Occipital lobe (tissue), 2 donors: ENCODE measurements around the gene KCNJ1. TPM values are rescaled to one million over a fixed set of nuclear protein-coding genes. Genes with fewer than 3 reads are reported as not detected.

Experiments used
- DNase-seq: peaks from one replicate; lab custom pipeline; 2025; lab: John Stamatoyannopoulos, UW
- total RNA-seq: library from RNA; depleted of rRNA; stranded (reverse); fragments of >200 nt; gene quantifications from one replicate; pipeline ENCODE4 v1.2.3, GENCODE V29; 2014

The KCNJ1 gene
- total RNA-seq, 1 donor from 2014 or later: not detected

DNA sequence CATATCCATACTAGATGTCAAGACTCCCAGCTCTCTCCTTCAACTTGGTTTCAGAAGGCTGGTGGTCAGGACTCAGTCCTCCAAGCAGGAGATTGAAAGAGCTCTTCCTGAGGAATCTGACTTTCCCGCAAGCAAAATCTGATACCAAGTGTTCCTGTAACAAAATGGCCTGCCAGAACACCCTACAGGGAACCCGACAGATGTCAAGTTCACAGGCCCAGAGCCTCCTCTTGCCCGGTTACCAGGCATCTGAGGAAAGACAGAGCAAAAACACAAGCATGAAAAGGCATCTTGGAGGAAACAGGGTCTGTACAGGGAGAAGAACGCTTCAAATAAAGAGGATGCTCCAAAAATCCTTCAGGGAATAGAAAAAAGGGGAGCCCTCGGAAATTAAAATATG lies 15.4 kb upstream of the KCNJ1 start:
- no peak for DNase-seq

- DNase-seq: no peak
These were observed 14.1 kb upstream of the KCNJ1 start for GRCh38 chr11:128881221-128881620.

DNA sequence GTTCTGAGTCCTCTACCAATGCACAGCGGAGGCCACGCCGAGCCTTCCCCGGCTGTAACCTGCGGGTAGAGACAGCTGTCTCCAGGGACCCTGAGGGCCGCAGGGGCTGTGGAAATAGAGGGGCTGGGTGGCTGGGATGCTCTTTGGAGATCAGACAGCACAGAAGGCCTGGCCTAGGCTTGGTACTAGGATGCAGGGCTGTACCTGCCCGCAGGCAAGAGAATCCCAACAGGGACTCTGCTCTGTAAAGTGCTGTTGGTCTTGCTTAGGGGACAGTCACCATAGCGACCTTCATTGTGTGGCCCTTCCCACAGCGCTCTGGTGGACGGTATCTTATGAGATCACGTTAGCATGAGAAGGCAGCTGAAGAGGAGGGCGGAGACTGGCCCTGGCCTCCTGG lies 12.7 kb upstream of the KCNJ1 start:
- DNase-seq: no peak

DNA sequence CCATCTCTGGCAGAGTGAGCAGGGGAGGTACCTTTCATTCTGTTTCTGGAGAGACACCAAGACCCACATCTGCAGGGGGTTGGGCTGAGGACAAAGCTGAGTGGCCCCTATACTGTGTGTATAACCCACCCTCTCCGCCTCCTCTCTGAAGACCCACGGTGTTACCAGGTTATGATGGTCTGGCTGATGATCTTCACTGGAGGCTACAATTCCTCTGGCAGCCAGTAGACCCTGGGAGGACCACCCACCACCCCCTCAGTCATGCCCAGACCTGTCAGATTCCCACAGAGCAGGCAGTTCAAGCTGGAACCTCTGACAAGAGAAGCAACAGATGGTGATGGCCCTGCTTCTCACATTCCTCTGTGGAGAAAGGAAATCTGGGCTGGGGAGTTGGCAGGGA lies 11.4 kb upstream of the KCNJ1 start:
- DNase-seq: no peak

DNA sequence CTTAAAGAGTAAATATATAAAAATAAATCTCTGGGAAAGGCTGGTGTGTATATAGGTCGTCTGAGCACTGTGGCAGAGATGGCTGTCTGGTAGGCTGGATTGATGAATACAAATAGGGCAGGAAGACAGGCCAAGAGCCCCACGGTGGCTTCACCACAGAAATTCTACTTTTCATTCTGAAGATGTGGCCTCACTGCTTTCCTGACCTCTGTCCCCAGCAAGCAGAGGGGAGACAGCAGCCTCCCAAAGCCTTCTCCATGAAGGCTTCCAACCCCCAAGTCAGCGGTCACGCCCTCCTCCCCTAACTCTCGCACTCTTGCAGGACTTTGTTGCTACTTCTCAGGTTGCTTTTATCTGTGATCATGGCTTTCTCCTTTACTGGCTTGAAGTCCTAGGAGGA lies 10.6 kb upstream of the KCNJ1 start:
- DNase-seq: no peak

GRCh38 chr11:128876133-128876650 lies 9.1 kb upstream of the KCNJ1 start:
- DNase-seq: no peak

DNA sequence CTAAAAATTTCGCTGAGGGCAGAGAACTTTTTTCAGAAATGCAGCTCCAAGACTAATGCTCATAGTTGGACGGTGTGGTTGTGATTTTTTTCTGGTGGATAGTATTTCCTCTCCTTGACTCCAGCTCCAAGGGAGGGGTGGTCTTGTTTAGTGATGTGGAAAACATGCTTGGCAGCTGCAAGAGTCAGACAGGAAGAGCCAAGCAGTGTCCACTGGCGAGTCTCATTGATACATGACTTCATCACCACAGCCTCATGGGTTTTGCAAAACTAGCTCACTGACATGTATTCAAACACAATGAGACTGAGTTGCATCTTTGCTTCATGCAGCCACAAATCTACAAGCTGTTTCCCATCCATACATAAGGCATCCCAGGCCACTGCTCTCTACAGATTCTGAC lies 7.3 kb upstream of the KCNJ1 start:
- DNase-seq: no peak

DNA sequence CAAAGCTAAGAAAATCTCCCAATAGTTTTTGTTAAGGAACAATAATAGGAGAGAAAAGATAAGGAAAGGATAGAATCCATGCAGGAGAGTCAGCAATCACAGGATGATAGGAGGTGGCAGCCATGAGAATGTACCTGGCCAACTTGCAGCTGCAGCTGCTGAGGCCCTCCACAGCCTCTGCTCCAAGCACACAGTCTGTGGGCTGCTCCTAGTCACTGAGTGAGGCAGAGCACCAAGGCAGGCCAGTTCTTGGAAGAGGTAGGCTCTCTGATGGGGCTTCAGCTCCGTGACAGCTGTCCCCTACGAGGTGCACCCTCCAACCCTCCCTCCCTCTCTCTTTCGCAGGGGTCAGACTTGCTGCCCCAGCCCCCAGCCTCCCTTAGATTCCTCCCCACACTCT lies 5.5 kb upstream of the KCNJ1 start:
- DNase-seq: no peak

DNA sequence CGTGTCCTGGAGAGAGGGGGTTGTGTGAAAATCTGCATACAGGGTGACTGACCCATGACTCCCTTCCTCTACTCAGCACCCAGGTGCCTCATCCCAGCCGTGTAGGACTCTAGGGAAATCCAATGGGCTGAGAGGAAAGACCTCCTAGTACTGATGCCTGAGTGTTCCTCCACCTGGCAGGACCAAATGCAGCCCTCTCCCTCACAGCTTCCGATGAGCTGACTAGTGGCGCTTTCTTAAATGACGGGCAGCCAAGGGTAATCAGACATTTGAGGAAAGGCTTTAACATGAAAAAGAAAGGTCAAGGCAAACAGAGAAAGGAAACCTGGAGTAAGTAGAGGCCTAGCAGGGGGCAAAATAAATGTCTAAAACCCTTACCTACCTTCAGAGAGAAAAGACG lies 5.0 kb upstream of the KCNJ1 start:
- no peak for DNase-seq

GRCh38 chr11:128871168-128871610 lies 4.1 kb upstream of the KCNJ1 start:
- DNase-seq: no peak

GRCh38 chr11:128868841-128869671 lies 2.0 kb upstream of the KCNJ1 start:
- no peak for DNase-seq

DNA sequence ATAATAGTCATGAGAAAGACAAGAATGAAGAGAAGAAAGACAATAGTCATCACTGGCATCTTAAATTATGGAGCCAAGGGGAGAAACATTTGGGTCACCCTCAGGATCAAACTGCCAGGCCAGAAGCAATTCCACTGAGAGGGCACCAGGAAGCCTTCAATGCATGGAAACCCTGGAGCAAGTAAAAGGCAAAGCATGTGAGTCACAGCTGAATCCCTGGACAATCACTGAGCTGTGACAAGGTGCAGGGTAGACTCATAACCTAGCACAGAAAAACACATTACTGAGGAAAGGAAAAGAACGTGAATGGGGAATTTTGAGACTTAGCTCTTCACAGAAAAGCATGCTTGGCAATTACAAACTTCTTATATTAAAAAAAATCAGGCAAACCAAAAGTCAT lies 1.6 kb downstream of the KCNJ1 start:
- no peak for DNase-seq

GRCh38 chr11:128862908-128863660 lies 4.0 kb downstream of the KCNJ1 start:
- no peak for DNase-seq

DNA sequence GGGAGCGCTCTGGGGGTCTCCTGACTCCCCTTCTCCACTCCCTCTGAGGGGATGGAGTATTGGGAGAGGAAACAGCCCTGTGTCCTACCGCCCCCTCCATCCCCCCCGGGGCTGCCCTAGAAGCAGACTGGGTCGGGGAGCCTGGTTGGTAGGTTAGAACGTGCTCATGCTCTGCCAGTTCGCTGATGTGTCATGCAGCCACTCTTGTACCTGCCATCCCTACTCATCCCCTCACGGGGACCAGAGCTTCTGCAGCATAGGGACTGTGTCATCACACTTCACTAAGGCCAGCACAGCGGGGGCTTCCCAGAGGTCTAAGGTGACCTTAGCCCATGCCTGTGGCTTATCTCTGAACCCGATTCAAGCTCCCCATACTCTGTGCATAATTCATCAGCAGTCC lies 4.7 kb downstream of the KCNJ1 start:
- no peak for DNase-seq

- DNase-seq: no peak
These were observed 6.3 kb downstream of the KCNJ1 start for GRCh38 chr11:128860571-128861361.

DNA sequence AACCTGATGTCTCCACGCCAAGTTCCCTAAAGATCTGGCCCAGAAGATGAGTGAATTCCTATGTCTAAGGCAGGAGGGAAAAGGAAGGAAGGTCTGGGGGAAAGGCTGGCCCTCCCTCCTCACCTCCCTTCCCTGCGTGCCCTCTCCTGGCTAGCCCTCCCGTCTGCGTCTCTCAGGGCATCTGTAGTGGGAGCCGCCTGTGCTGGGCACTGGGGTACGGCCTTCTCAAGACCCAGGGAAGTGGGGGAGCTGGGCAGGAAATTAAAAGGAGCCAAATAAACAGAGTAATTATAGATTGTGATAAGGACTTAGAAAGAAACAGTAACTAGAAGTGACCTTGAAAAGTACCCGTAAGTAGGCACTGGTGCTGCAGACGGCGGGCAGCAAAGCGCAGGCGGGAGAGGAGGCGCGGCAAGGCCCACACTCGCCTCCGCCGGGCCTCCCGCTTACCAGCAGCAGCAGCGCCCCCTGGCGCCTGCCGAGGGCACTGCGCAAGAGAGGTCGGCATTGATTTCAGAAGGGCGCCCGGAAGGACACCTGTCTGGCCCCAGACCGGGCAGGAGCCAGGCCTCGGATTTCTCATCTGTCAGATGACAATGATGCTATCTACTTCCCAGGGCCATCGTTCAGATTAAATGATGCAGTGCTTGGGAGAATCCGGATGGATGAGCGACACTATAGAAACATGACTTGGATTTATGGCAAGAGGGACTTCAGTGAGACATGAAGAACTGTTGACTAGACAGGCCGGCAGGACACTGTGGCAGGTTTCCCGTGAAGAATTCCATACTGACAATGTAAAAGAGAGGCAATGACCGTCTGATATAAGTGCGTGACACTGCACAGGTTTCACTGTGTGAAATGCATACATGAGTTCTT lies 7.3 kb downstream of the KCNJ1 start:
- DNase-seq: no peak

GRCh38 chr11:128857341-128857740 lies 9.8 kb downstream of the KCNJ1 start:
- DNase-seq: no peak

GRCh38 chr11:128856241-128856640 lies 10.9 kb downstream of the KCNJ1 start:
- no peak for DNase-seq

- no peak for DNase-seq
These were observed 12.3 kb downstream of the KCNJ1 start for GRCh38 chr11:128854841-128855240.

- DNase-seq: no peak
These were observed 13.5 kb downstream of the KCNJ1 start for GRCh38 chr11:128853559-128853958.
